ENCODE results near the gene CAMK1. TPM values are rescaled to one million over a fixed set of nuclear protein-coding genes. Genes with fewer than 3 reads are reported as not detected.

Gene CAMK1
- polyA plus RNA-seq, 1 donor (not counting 4 experiments of a cell fraction or from before 2014, with no cell fraction given): 2.3 TPM

- Histone ChIP-seq H3K36me3 (ENCODE audit: control insufficient read depth in 2 of 2, extremely low read depth in 1 of 2, insufficient read depth in 2 of 2, low read length in 2 of 2) (peaks cover 0 to 6% of the 10 kb centered on the region in 2 experiments), H4K20me1 (ENCODE audit: control insufficient read depth, extremely low read depth, insufficient read depth, low read length) (no peaks in the 10 kb centered on the region), H3K4me3 (ENCODE audit: control insufficient read depth in 2 of 3, extremely low read depth in 1 of 3, insufficient read depth in 2 of 3, low read depth in 1 of 3, low read length in 3 of 3) (no peak overlapping the region), H3K4me2 (ENCODE audit: control insufficient read depth, extremely low read depth, insufficient read depth, low read depth, low read length) (no peak overlapping the region), H3K27me3 (ENCODE audit: control insufficient read depth, extremely low read depth, insufficient read depth, low read length) (no peaks in the 10 kb centered on the region), H3K4me1 (ENCODE audit: control insufficient read depth, extremely low read depth, insufficient read depth, low read length) (no peaks in the 10 kb centered on the region), H3K9me3 (ENCODE audit: control insufficient read depth, low read depth, low read length) (no peaks in the 10 kb centered on the region), H3K9ac (ENCODE audit: control insufficient read depth, extremely low read depth, insufficient read depth, low read length) (no peak overlapping the region), H3K27ac (ENCODE audit: control insufficient read depth, insufficient read depth, low read length) (no peak overlapping the region), H2AFZ (ENCODE audit: control insufficient read depth, low read length) (no peak overlapping the region), H3K9me1 (ENCODE audit: control insufficient read depth, extremely low read depth, insufficient read depth, low read length) (no peaks in the 10 kb centered on the region), H3K79me2 (ENCODE audit: control insufficient read depth, insufficient read depth, low read length) (no peaks in the 10 kb centered on the region)
- TF ChIP-seq, protein P1, sequence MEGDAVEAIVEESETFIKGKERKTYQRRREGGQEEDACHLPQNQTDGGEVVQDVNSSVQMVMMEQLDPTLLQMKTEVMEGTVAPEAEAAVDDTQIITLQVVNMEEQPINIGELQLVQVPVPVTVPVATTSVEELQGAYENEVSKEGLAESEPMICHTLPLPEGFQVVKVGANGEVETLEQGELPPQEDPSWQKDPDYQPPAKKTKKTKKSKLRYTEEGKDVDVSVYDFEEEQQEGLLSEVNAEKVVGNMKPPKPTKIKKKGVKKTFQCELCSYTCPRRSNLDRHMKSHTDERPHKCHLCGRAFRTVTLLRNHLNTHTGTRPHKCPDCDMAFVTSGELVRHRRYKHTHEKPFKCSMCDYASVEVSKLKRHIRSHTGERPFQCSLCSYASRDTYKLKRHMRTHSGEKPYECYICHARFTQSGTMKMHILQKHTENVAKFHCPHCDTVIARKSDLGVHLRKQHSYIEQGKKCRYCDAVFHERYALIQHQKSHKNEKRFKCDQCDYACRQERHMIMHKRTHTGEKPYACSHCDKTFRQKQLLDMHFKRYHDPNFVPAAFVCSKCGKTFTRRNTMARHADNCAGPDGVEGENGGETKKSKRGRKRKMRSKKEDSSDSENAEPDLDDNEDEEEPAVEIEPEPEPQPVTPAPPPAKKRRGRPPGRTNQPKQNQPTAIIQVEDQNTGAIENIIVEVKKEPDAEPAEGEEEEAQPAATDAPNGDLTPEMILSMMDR (optimal IDR thresholded peaks at IDR 0.05 in 1 of 3, IDR thresholded peaks at IDR 0.05 in 1 of 3, conservative IDR thresholded peaks at IDR 0.05 in 1 of 3; ENCODE audit: extremely low read depth in 1 of 3, insufficient read depth in 2 of 3, low read length in 3 of 3): no peak
- TF ChIP-seq EZH2 (IDR thresholded peaks at IDR 0.05; ENCODE audit: low read length): no peak
- FAIRE-seq (no peak), DNase-seq (ENCODE audit: low read depth, low spot score) (no peak)
- dilution Hi-C loops (cut with MboI; ENCODE audit: extremely low pct_ligation_motif_present, low sequenced_read_pairs): no loop called here
Observed at GRCh38 chr3:9817436-9817835, 47.7 kb upstream of the CAMK1 start.

GRCh38 chr3:9815986-9816385, 46.2 kb upstream of the CAMK1 start:
- dilution Hi-C loops (cut with MboI; ENCODE audit: extremely low pct_ligation_motif_present, low sequenced_read_pairs): no loop called here
- H3K79me2 ChIP-seq (ENCODE audit: control insufficient read depth, insufficient read depth, low read length): no peaks in the 10 kb centered on the region

More at GRCh38 chr3:9815986-9816385, 46.2 kb upstream of the CAMK1 start:
- H3K9me1 ChIP-seq (ENCODE audit: control insufficient read depth, extremely low read depth, insufficient read depth, low read length): no peaks in the 10 kb centered on the region
- H3K4me1 ChIP-seq (ENCODE audit: control insufficient read depth, extremely low read depth, insufficient read depth, low read length): no peaks in the 10 kb centered on the region
- no peak overlapping the region for H2AFZ ChIP-seq (ENCODE audit: control insufficient read depth, low read length)
- no peak for FAIRE-seq
- no peaks in the 10 kb centered on the region for H4K20me1 ChIP-seq (ENCODE audit: control insufficient read depth, extremely low read depth, insufficient read depth, low read length)
- H3K9ac ChIP-seq (ENCODE audit: control insufficient read depth, extremely low read depth, insufficient read depth, low read length): no peak overlapping the region
- H3K4me2 ChIP-seq (ENCODE audit: control insufficient read depth, extremely low read depth, insufficient read depth, low read depth, low read length): no peak overlapping the region
- no peaks in the 10 kb centered on the region for H3K9me3 ChIP-seq (ENCODE audit: control insufficient read depth, low read depth, low read length)
- no peak overlapping the region for H3K4me3 ChIP-seq (ENCODE audit: control insufficient read depth in 2 of 3, extremely low read depth in 1 of 3, insufficient read depth in 2 of 3, low read depth in 1 of 3, low read length in 3 of 3)
- no peak overlapping the region for H3K27ac ChIP-seq (ENCODE audit: control insufficient read depth, insufficient read depth, low read length)
- DNase-seq (ENCODE audit: low read depth, low spot score): no peak
- peaks cover 0 to 4% of the 10 kb centered on the region in 2 experiments for H3K36me3 ChIP-seq (ENCODE audit: control insufficient read depth in 2 of 2, extremely low read depth in 1 of 2, insufficient read depth in 2 of 2, low read length in 2 of 2)
- H3K27me3 ChIP-seq (ENCODE audit: control insufficient read depth, extremely low read depth, insufficient read depth, low read length): no peaks in the 10 kb centered on the region
- TF ChIP-seq, protein P1 (optimal IDR thresholded peaks at IDR 0.05 in 1 of 3, IDR thresholded peaks at IDR 0.05 in 1 of 3, conservative IDR thresholded peaks at IDR 0.05 in 1 of 3; ENCODE audit: extremely low read depth in 1 of 3, insufficient read depth in 2 of 3, low read length in 3 of 3): no peak
- TF ChIP-seq EZH2 (IDR thresholded peaks at IDR 0.05; ENCODE audit: low read length): no peak
